Natural killer cell (primary cell): Measurements from ENCODE around the gene DACT3. TPM values are rescaled to one million over a fixed set of nuclear protein-coding genes. Genes with fewer than 3 reads are reported as not detected.

Experiments
- ATAC-seq, 3 donors: fragments of 150-1000 bp in 2 of 3; fragments of 200-7000 bp in 1 of 3; cut with Tn5 transposase; 1 replicate in 1 of 3; 2 replicates in 2 of 3; pipeline ENCODE4 v1.10.0; 2021; ENCODE audit warnings: mild to moderate bottlenecking in 2 of 3, moderate library complexity in 2 of 3
- DNase-seq, 2 donors: peaks; one replicate each; pipeline versions ENCODE4 v3.0.0 to v3.0.0-alpha.2; 2013 to 2021; ENCODE audit warnings: mixed read lengths in 1 of 2
- H3K27ac ChIP-seq: one replicate; pipeline ENCODE4 v1.5.1; 2013; ENCODE audit warnings: mild to moderate bottlenecking, low read length
- H3K27me3 ChIP-seq: one replicate; pipeline ENCODE4 v1.6.1; 2013; ENCODE audit warnings: low read length; ENCODE audit not compliant: control insufficient read depth, insufficient read depth
- H3K36me3 ChIP-seq: one replicate; pipeline ENCODE4 v1.6.1; 2013; ENCODE audit warnings: low read length; ENCODE audit not compliant: control insufficient read depth, insufficient read depth
- H3K4me1 ChIP-seq: one replicate; pipeline ENCODE4 v1.6.1; 2013; ENCODE audit warnings: low read length; ENCODE audit not compliant: control insufficient read depth, insufficient read depth
- H3K4me3 ChIP-seq: one replicate; pipeline ENCODE4 v1.5.1; 2013; ENCODE audit warnings: low read length
- H3K9me3 ChIP-seq: one replicate; pipeline ENCODE4 v1.6.1; 2013; ENCODE audit warnings: low read length; ENCODE audit not compliant: control insufficient read depth, insufficient read depth
- H3K27ac Mint-ChIP-seq, 2 donors: one replicate each; pipeline ENCODE4 v1.8.0; 2022; ENCODE audit warnings: mild to moderate bottlenecking in 2 of 2, mixed read lengths in 2 of 2, moderate library complexity in 1 of 2
- H3K27me3 Mint-ChIP-seq, 2 donors: one replicate each; pipeline ENCODE4 v1.8.0; 2022; ENCODE audit warnings: low read depth in 2 of 2, mixed read lengths in 2 of 2
- H3K36me3 Mint-ChIP-seq: one replicate; pipeline ENCODE4 v1.8.0; 2022; ENCODE audit warnings: mixed read lengths
- H3K4me1 Mint-ChIP-seq, 2 donors: one replicate each; pipeline ENCODE4 v1.8.0; 2022; ENCODE audit warnings: mixed read lengths in 2 of 2
- H3K4me3 Mint-ChIP-seq: one replicate; pipeline ENCODE4 v1.8.0; 2022; ENCODE audit warnings: mild to moderate bottlenecking, moderate library complexity, mixed read lengths
- H3K9me3 Mint-ChIP-seq, 2 donors: one replicate each; pipeline ENCODE4 v1.8.0; 2022; ENCODE audit warnings: mixed read lengths in 2 of 2
- WGBS: methylation state at CpG from one replicate; pipeline ENCODE4 v1.1.7; 2013; ENCODE audit warnings: missing lambda C conversion rate; ENCODE audit not compliant: insufficient coverage; 5-methylcytosine and 5-hydroxymethylcytosine counted together
- intact Hi-C: fragments of 100-400 bp; cut with micrococcal nuclease; formaldehyde crosslinking; loops from one replicate; pipeline ENCODE4 v1.14.2; 2022
- total RNA-seq, 4 donors: library from RNA; stranded (reverse); fragments of 120-200 nt in 1 of 4; gene quantifications; one replicate each; pipeline versions ENCODE4 v1.2.3 to v1.2.4, GENCODE V29; 2013 to 2022
- TF ChIP-seq, protein P1 (sequence below): fragments of 200-600 bp; IDR thresholded peaks from one replicate; pipeline ENCODE4 v1.8.0; 2022; ENCODE audit warnings: antibody characterized with exemption

Gene DACT3
- total RNA-seq, 3 donors from 2014 or later (not counting 1 experiment from before 2014, with no cell fraction given) = 0.14 to 0.20 TPM; not detected in 1

DNA sequence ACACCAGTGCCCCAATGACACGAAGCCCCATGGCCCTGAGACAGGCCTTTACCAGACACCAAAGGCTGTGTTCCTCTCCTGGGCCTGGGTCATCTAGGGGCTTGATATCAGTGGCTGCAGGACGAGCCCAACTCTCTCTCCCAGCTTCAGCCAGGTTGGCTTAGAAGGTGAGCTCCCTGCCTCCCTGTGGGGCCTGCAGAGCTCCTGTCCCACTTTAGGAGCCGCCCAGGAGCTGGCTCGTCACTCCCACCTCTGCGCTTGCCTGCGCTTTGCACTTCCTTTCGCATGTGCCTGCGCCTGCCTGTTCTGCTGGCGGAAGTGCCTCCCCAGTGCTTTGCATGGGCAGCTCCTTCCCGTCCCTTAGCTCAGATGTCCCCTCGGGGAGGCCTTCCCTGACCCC lies 55.0 kb downstream of the DACT3 start:
- Histone ChIP-seq H3K36me3 (peaks cover 47% of the 10 kb centered on the region), H3K9me3 (no peaks in the 10 kb centered on the region), H3K27ac (no peak overlapping the region), H3K4me3 (no peak overlapping the region), H3K4me1 (peaks cover 34% of the 10 kb centered on the region), H3K27me3 (no peaks in the 10 kb centered on the region)
- Mint-ChIP-seq H3K27ac (peak overlapping the region in 1 of 2 donors; percentile 53), H3K27me3 (no peaks in the 10 kb centered on the region), H3K36me3 (peaks cover 22% of the 10 kb centered on the region), H3K9me3 (no peaks in the 10 kb centered on the region), H3K4me1 (peaks cover 34 to 37% of the 10 kb centered on the region in 2 donors), H3K4me3 (peak overlapping the region; percentile 6)
- intact Hi-C loops = no loop called here
- TF ChIP-seq, protein P1, sequence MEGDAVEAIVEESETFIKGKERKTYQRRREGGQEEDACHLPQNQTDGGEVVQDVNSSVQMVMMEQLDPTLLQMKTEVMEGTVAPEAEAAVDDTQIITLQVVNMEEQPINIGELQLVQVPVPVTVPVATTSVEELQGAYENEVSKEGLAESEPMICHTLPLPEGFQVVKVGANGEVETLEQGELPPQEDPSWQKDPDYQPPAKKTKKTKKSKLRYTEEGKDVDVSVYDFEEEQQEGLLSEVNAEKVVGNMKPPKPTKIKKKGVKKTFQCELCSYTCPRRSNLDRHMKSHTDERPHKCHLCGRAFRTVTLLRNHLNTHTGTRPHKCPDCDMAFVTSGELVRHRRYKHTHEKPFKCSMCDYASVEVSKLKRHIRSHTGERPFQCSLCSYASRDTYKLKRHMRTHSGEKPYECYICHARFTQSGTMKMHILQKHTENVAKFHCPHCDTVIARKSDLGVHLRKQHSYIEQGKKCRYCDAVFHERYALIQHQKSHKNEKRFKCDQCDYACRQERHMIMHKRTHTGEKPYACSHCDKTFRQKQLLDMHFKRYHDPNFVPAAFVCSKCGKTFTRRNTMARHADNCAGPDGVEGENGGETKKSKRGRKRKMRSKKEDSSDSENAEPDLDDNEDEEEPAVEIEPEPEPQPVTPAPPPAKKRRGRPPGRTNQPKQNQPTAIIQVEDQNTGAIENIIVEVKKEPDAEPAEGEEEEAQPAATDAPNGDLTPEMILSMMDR = no peak
- no peak for ATAC-seq
- DNase-seq = no peak
- WGBS = 98% methylated on average over 11 of the region's 11 CpGs

DNA sequence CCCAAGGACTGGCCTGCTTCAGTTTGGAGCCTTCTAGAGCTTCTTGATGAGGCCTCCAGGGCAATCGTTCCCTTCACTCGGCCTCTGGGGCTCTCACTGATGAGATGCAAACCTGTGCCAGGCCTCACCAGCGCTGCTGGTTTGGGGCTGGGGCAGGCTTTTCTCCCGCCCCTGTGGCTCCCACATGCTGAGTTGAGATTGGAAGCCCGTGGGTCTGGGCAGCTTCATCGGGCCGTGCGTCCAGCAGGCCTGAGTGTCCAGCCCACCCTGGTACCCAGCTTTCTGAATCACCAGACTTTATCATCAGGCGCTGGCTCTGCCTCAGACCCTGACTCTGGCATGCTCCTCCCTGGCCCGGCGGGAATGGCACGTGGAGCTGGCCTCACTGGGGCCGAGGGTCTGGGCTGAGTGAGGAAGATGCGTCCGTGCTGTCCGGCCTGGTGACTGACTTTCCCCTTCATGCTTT lies 55.6 kb downstream of the DACT3 start:
- H3K27me3 ChIP-seq = no peaks in the 10 kb centered on the region
- Mint-ChIP-seq H3K9me3 (no peaks in the 10 kb centered on the region), H3K27me3 (no peaks in the 10 kb centered on the region), H3K4me1 (peaks cover 29 to 37% of the 10 kb centered on the region in 2 donors), H3K36me3 (peaks cover 22% of the 10 kb centered on the region), H3K27ac (no peak overlapping the region), H3K4me3 (no peak overlapping the region)
- H3K36me3 ChIP-seq = peaks cover 47% of the 10 kb centered on the region
- H3K4me3 ChIP-seq = no peak overlapping the region
- TF ChIP-seq, protein P1 = no peak
- ATAC-seq (no peak), DNase-seq (no peak)
- H3K4me1 ChIP-seq = peaks cover 31% of the 10 kb centered on the region
- no peaks in the 10 kb centered on the region for H3K9me3 ChIP-seq
- H3K27ac ChIP-seq = no peak overlapping the region
- intact Hi-C loops = no loop called here
- 96% methylated on average over 16 of the region's 16 CpGs for WGBS

DNA sequence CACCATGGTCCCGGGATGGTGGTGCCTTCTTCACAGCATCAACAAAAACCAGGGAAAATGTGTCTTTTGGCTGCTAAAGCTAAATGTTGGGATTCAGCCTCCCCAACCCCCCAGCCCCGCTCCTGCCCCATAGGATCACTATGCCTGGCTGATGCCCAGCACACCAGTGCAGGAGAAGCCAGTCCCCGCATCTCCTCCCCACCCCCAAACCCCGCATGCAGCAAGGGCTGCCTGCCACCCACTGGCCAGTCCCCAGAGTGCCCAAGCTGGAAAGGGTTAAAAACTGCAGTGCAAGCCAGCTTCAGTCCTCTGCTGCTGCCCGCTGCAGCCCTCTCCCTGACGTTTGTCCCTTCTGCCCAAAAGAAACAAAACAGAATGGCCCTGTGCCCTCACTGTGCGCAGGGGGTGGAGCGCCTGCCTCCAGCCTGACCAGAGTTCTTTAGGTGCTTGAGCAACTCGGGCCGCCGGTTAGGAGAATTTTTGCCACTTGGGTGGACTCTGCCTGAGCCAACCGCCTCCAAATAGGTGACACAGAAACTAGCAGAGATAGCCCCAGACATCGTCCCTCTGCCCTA lies 56.1 kb downstream of the DACT3 start:
- intact Hi-C loops = loop anchor here (5.0 kb wide), 1 partner anchor 507 kb away; the partner anchor contains the start of gene ZC3H4
- no peak overlapping the region for H3K4me3 Mint-ChIP-seq
- Histone ChIP-seq H3K4me1 (peaks cover 37% of the 10 kb centered on the region), H3K36me3 (peaks cover 47% of the 10 kb centered on the region), H3K4me3 (no peak overlapping the region), H3K27me3 (no peaks in the 10 kb centered on the region), H3K9me3 (no peaks in the 10 kb centered on the region), H3K27ac (no peak overlapping the region)
- H3K4me1 Mint-ChIP-seq = peaks cover 29 to 42% of the 10 kb centered on the region in 2 donors
- peaks cover 22% of the 10 kb centered on the region for H3K36me3 Mint-ChIP-seq
- no peak for ATAC-seq
- WGBS = 95% methylated on average over 13 of the region's 13 CpGs
- TF ChIP-seq, protein P1 = no peak
- no peak overlapping the region for H3K27ac Mint-ChIP-seq
- H3K27me3 Mint-ChIP-seq = no peaks in the 10 kb centered on the region
- no peaks in the 10 kb centered on the region for H3K9me3 Mint-ChIP-seq
- no peak for DNase-seq
